B cell (primary cell): ENCODE results near the gene PCBP3. TPM values are rescaled to one million over a fixed set of nuclear protein-coding genes. Genes with fewer than 3 reads are reported as not detected.

Experiments
- ATAC-seq: fragments of 200-7000 bp; cut with Tn5 transposase; one replicate; pipeline ENCODE4 v1.10.0; 2021; ENCODE audit warnings: low read depth, mild to moderate bottlenecking, moderate number of reproducible peaks, moderate library complexity
- CTCF ChIA-PET: fragments of 350-600 bp; sonication (Branson Sonifier 250); formaldehyde crosslinking; loops from one replicate; lab custom pipeline; 2021; ENCODE audit warnings: antibody characterized with exemption, inconsistent platforms; lab: Charles Lee
- POLR2A ChIA-PET: fragments of 350-600 bp; sonication (Branson Sonifier 250); formaldehyde crosslinking; loops from one replicate; lab custom pipeline; 2021; ENCODE audit warnings: antibody characterized with exemption; lab: Charles Lee
- DNase-seq: peaks from one replicate; pipeline ENCODE4 v3.0.0; 2013
- H2AFZ ChIP-seq: 2 replicates; pipeline ENCODE4 v1.6.1; 2012; ENCODE audit warnings: mild to moderate bottlenecking, low read depth, low read length; ENCODE audit not compliant: insufficient read depth, poor library complexity, severe bottlenecking
- H3K27ac ChIP-seq, 2 donors: 1 replicate in 1 of 2; 2 replicates in 1 of 2; pipeline ENCODE4 v1.5.1; 2012 to 2013; ENCODE audit warnings: low read length in 2 of 2, mild to moderate bottlenecking in 2 of 2, moderate library complexity in 1 of 2
- H3K27me3 ChIP-seq, 4 experiments: fragments of 200-600 bp in 1 of 4; sonication (generic) in 1 of 4; replicated peaks in 1 of 4; 1 replicate in 2 of 4; 2 replicates in 2 of 4; pipeline versions ENCODE4 v1.6.1 to v1.7.0; 2013 to 2016; ENCODE audit warnings: low read length in 3 of 4, mild to moderate bottlenecking in 2 of 4, mixed read lengths in 1 of 4, moderate library complexity in 1 of 4; ENCODE audit not compliant: insufficient read depth in 4 of 4, control insufficient read depth in 3 of 4; ENCODE audit errors: control extremely low read depth in 1 of 4
- H3K36me3 ChIP-seq, 2 experiments: replicated peaks in 1 of 2; 1 replicate in 1 of 2; 2 replicates in 1 of 2; pipeline versions ENCODE4 v1.6.1 to v1.7.1; 2013; ENCODE audit warnings: low read length in 1 of 2; ENCODE audit not compliant: insufficient read depth in 2 of 2, control insufficient read depth in 1 of 2; ENCODE audit errors: control extremely low read depth in 1 of 2, extremely low read depth in 1 of 2
- H3K4me1 ChIP-seq, 2 donors: fragments of 200-600 bp in 1 of 2; sonication (generic) in 1 of 2; 1 replicate in 1 of 2; 2 replicates in 1 of 2; pipeline versions ENCODE4 v1.5.1 to v1.6.1; 2013 to 2017; ENCODE audit warnings: low read length in 2 of 2; ENCODE audit not compliant: control insufficient read depth in 2 of 2, insufficient read depth in 2 of 2
- H3K4me2 ChIP-seq: replicated peaks from 2 replicates; pipeline ENCODE3; 2012; ENCODE audit warnings: mild to moderate bottlenecking, low read depth, low read length; ENCODE audit not compliant: poor library complexity, severe bottlenecking
- H3K4me3 ChIP-seq, 5 experiments: fragments of 200-600 bp in 1 of 5; sonication (generic) in 1 of 5; 1 replicate in 3 of 5; 2 replicates in 2 of 5; pipeline versions ENCODE4 v1.5.1 to v1.7.0; 2011 to 2016; ENCODE audit warnings: low read length in 4 of 5, mild to moderate bottlenecking in 4 of 5, low read depth in 2 of 5, control low read depth in 1 of 5, moderate library complexity in 1 of 5; ENCODE audit not compliant: insufficient read depth in 1 of 5; ENCODE audit errors: control extremely low read depth in 1 of 5, extremely low read depth in 1 of 5
- H3K79me2 ChIP-seq: fragments of 200-600 bp; sonication (generic); one replicate; pipeline ENCODE4 v1.6.0; 2016; ENCODE audit warnings: low read length; ENCODE audit not compliant: control insufficient read depth, insufficient read depth
- H3K9ac ChIP-seq: fragments of 200-600 bp; sonication (generic); 2 replicates; pipeline ENCODE4 v1.6.1; 2017; ENCODE audit warnings: mild to moderate bottlenecking, low read length, moderate library complexity
- H3K9me3 ChIP-seq, 3 donors: one replicate each; pipeline versions ENCODE4 v1.6.1 to v1.7.1; 2013; ENCODE audit warnings: low read length in 2 of 3; ENCODE audit not compliant: control insufficient read depth in 2 of 3, insufficient read depth in 1 of 3; ENCODE audit errors: control extremely low read depth in 1 of 3
- H4K20me1 ChIP-seq: 2 replicates; pipeline ENCODE4 v1.6.0; 2012; ENCODE audit warnings: mild to moderate bottlenecking, low read length; ENCODE audit not compliant: insufficient read depth, control insufficient read depth, poor library complexity, severe bottlenecking
- H3K27ac Mint-ChIP-seq: one replicate; pipeline ENCODE4 v1.8.0; 2021; ENCODE audit warnings: mixed read lengths
- H3K27me3 Mint-ChIP-seq: one replicate; pipeline ENCODE4 v1.8.0; 2021; ENCODE audit warnings: mixed read lengths
- H3K4me1 Mint-ChIP-seq: one replicate; pipeline ENCODE4 v1.8.0; 2021; ENCODE audit warnings: mixed read lengths
- H3K4me3 Mint-ChIP-seq: one replicate; pipeline ENCODE4 v1.8.0; 2021; ENCODE audit warnings: mixed read lengths
- H3K9me3 Mint-ChIP-seq: one replicate; pipeline ENCODE4 v1.8.0; 2022; ENCODE audit warnings: mixed read lengths; ENCODE audit not compliant: insufficient read depth
- EZH2 ChIP-seq: IDR thresholded peaks from 2 replicates; pipeline ENCODE4 v1.6.1; 2012; ENCODE audit warnings: borderline replicate concordance, low read depth, mild to moderate bottlenecking, moderate library complexity, low read length; ENCODE audit not compliant: insufficient read depth, poor library complexity, severe bottlenecking
- WGBS: methylation state at CpG from one replicate; pipeline ENCODE4 v1.1.5; 2013; ENCODE audit warnings: missing lambda C conversion rate; ENCODE audit not compliant: insufficient coverage; 5-methylcytosine and 5-hydroxymethylcytosine counted together
- intact Hi-C: fragments of 100-400 bp; cut with micrococcal nuclease; formaldehyde crosslinking; loops from one replicate; pipeline ENCODE4 v1.10.0; 2022
- polyA plus RNA-seq: library from polyadenylated mRNA; depleted of rRNA; stranded (reverse); fragments of >200 nt; gene quantifications from 2 replicates; pipeline ENCODE4 v1.2.3, GENCODE V29; 2012
- total RNA-seq, 2 donors: library from RNA; stranded (reverse); fragments of 120-200 nt in 1 of 2; gene quantifications; 1 replicate in 1 of 2; 2 replicates in 1 of 2; pipeline versions ENCODE4 v1.2.3 to v1.2.4, GENCODE V29; 2013 to 2022
- TF ChIP-seq, protein P1 (sequence below): fragments of 200-600 bp; IDR thresholded peaks from one replicate; pipeline ENCODE4 v1.8.0; 2022; ENCODE audit warnings: antibody characterized with exemption, mild to moderate bottlenecking

Gene PCBP3
- total and polyA plus RNA-seq, 2 donors (not counting 1 experiment from before 2014, with no cell fraction given), result 0.45 to 2.7 TPM

DNA sequence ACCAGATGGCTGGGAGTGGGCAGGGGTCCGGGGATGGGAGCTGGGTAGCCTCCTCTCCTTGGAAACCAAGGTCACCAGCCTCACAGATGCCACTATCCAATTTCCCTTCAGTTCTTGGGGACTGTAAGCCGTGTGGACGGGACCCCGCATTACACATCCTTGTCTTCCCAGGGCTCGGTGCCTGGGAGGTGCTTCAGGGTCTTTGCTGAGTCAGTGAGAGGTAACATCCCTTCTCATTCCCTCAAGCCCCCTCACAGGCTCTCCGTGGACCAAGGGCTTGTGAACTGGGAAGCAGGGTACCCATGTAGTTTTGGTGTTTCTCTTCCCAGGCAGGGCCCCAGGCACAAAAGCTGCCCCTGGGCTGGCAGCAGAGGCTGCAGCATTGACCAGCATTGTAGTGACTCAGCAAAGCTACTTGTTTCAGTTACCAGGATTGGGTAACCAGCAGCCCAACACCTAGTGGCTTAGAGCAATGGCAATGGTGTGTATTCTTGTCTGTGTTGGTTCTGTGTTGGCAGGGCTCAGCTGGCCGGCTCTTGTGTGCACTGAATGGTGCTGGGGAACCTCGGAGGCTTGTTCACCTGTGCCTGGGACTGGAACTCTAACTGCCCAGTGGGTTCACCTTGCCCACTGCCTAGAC, 24.6 kb upstream of the PCBP3 start:
- H3K27ac ChIP-seq, result no peak overlapping the region
- H3K9me3 ChIP-seq, result peaks cover 0 to 8% (median 0%) of the 10 kb centered on the region in 3 donors
- DNase-seq (no peak), ATAC-seq (no peak)
- Mint-ChIP-seq H3K27ac (no peak overlapping the region), H3K27me3 (peaks cover 2% of the 10 kb centered on the region), H3K4me1 (peaks cover 14% of the 10 kb centered on the region), H3K4me3 (no peak overlapping the region), H3K9me3 (no peaks in the 10 kb centered on the region)
- intact Hi-C loops, result no loop called here
- CTCF ChIA-PET, result interaction anchor here (1.0 kb wide), 1 partner anchor 22 kb away, joined by 4 read pairs; no protein-coding TSS in a partner anchor
- peaks cover 15 to 27% of the 10 kb centered on the region in 2 donors for H3K4me1 ChIP-seq
- no peaks in the 10 kb centered on the region for H4K20me1 ChIP-seq
- H3K36me3 ChIP-seq, result no peaks in the 10 kb centered on the region
- POLR2A ChIA-PET, result no interaction called here
- WGBS, result 92% methylated on average over 3 of the region's 8 CpGs
- H3K4me2 ChIP-seq, result no peak overlapping the region
- H3K4me3 ChIP-seq, result no peak overlapping the region
- H3K9ac ChIP-seq, result no peak overlapping the region
- no peaks in the 10 kb centered on the region for H3K79me2 ChIP-seq
- no peak overlapping the region for H2AFZ ChIP-seq
- TF ChIP-seq, protein P1, sequence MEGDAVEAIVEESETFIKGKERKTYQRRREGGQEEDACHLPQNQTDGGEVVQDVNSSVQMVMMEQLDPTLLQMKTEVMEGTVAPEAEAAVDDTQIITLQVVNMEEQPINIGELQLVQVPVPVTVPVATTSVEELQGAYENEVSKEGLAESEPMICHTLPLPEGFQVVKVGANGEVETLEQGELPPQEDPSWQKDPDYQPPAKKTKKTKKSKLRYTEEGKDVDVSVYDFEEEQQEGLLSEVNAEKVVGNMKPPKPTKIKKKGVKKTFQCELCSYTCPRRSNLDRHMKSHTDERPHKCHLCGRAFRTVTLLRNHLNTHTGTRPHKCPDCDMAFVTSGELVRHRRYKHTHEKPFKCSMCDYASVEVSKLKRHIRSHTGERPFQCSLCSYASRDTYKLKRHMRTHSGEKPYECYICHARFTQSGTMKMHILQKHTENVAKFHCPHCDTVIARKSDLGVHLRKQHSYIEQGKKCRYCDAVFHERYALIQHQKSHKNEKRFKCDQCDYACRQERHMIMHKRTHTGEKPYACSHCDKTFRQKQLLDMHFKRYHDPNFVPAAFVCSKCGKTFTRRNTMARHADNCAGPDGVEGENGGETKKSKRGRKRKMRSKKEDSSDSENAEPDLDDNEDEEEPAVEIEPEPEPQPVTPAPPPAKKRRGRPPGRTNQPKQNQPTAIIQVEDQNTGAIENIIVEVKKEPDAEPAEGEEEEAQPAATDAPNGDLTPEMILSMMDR, result no peak
- peaks cover 0 to 9% (median 0%) of the 10 kb centered on the region in 4 experiments for H3K27me3 ChIP-seq

DNA sequence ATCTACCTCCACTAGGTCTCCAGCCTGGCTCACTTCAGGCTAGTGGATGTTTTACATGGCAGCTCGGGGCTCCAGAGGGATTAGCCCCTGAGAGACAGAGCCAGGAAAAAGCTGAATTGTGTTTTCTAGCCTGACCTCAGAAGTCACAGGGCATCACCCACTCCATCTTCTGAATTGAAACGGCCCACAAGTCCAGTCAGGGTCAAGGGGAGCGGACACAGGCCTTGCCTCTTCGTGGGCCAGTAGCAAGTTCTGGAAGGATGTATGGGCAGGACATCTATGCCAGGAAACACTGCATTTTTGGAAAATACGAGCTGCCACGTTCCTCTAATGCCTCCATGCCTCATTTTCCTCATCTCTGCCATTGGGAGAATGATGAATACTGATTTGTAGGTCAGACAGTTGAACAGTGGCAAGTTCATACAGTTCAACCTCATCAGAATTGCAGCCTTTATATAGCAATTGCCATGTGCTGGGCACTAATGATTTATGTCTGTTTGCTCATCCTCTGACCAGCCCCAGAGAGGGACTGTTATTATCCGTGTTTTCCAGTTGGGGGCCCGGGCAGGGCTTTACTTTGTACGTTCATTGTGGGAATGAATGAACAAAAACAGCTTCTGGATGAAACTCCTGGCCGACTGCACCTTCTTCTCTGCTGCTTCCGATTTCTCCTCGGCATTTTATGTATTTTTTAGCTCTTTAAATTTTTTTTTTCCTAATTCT, 23.2 kb upstream of the PCBP3 start:
- no peak overlapping the region for H3K4me2 ChIP-seq
- no peaks in the 10 kb centered on the region for H3K36me3 ChIP-seq
- Mint-ChIP-seq H3K27me3 (no peaks in the 10 kb centered on the region), H3K4me1 (peaks cover 7% of the 10 kb centered on the region), H3K27ac (no peak overlapping the region), H3K9me3 (no peaks in the 10 kb centered on the region), H3K4me3 (no peak overlapping the region)
- no peak overlapping the region for H2AFZ ChIP-seq
- no peaks in the 10 kb centered on the region for H4K20me1 ChIP-seq
- TF ChIP-seq, protein P1, result no peak
- no peak for TF ChIP-seq EZH2
- ChIA-PET POLR2A (no interaction called here), CTCF (no interaction called here)
- no peak overlapping the region for H3K9ac ChIP-seq
- H3K27ac ChIP-seq, result no peak overlapping the region
- H3K9me3 ChIP-seq, result peaks cover 0 to 8% (median 0%) of the 10 kb centered on the region in 3 donors
- H3K27me3 ChIP-seq, result peaks cover 0 to 9% (median 0%) of the 10 kb centered on the region in 4 experiments
- no peak for ATAC-seq
- DNase-seq, result no peak
- no peak overlapping the region for H3K4me3 ChIP-seq
- no peaks in the 10 kb centered on the region for H3K79me2 ChIP-seq
- WGBS, result 84% methylated on average over 5 of the region's 12 CpGs
- intact Hi-C loops, result no loop called here
- H3K4me1 ChIP-seq, result peaks cover 9 to 19% of the 10 kb centered on the region in 2 donors
